ENCODE results near the gene COLEC12.

GRCh38 chr18:513826-514530 is 13.5 kb upstream of the COLEC12 start:
- TF ChIP-seq CTCF (IDR thresholded peaks at IDR 0.05) (no peak), POLR2AphosphoS5 (IDR thresholded peaks at IDR 0.05) (no peak), POLR2A (IDR thresholded peaks at IDR 0.05) (no peak), EP300 (IDR thresholded peaks at IDR 0.05) (no peak)
